HEK293 (cell line): Measurements from ENCODE around the gene RASA4B.

Experiments used
- GFI1B ChIP-seq: fragments of 450-650 bp; formaldehyde crosslinking; IDR thresholded peaks from 2 replicates; pipeline ENCODE4 v1.5.1; 2016; ENCODE audit warnings: missing biosample characterization, missing genetic modification characterization
- INSM2 ChIP-seq: fragments of 450-650 bp; formaldehyde crosslinking; IDR thresholded peaks from 2 replicates; pipeline ENCODE4 v1.5.1; 2016; ENCODE audit warnings: missing biosample characterization, missing genetic modification characterization
- KLF17 ChIP-seq: fragments of 450-650 bp; formaldehyde crosslinking; IDR thresholded peaks from 2 replicates; pipeline ENCODE4 v1.5.1; 2016; ENCODE audit warnings: missing biosample characterization, missing genetic modification characterization
- MZF1 ChIP-seq: fragments of 450-650 bp; formaldehyde crosslinking; IDR thresholded peaks from 2 replicates; pipeline ENCODE4 v1.5.1; 2017; ENCODE audit warnings: missing biosample characterization, missing genetic modification characterization, borderline replicate concordance
- PATZ1 ChIP-seq: fragments of 450-650 bp; formaldehyde crosslinking; IDR thresholded peaks from 2 replicates; pipeline ENCODE4 v1.5.1; 2016; ENCODE audit warnings: missing biosample characterization, missing genetic modification characterization
- PRDM2 ChIP-seq: fragments of 450-650 bp; formaldehyde crosslinking; IDR thresholded peaks from 2 replicates; pipeline ENCODE4 v1.5.1; 2016; ENCODE audit warnings: missing biosample characterization, missing genetic modification characterization, borderline replicate concordance
- RBAK ChIP-seq: fragments of 450-650 bp; formaldehyde crosslinking; IDR thresholded peaks from 2 replicates; pipeline ENCODE4 v1.5.1; 2016; ENCODE audit warnings: missing biosample characterization, missing genetic modification characterization
- SP2 ChIP-seq: fragments of 450-650 bp; formaldehyde crosslinking; IDR thresholded peaks from 2 replicates; pipeline ENCODE4 v1.5.1; 2016; ENCODE audit warnings: missing biosample characterization, missing genetic modification characterization
- SP3 ChIP-seq: fragments of 450-650 bp; formaldehyde crosslinking; IDR thresholded peaks from 2 replicates; pipeline ENCODE4 v1.5.1; 2016; ENCODE audit warnings: missing biosample characterization, missing genetic modification characterization
- WT1 ChIP-seq: fragments of 450-650 bp; formaldehyde crosslinking; IDR thresholded peaks from 2 replicates; pipeline ENCODE4 v1.5.1; 2016; ENCODE audit warnings: missing biosample characterization, missing genetic modification characterization
- ZBTB17 ChIP-seq: fragments of 450-650 bp; formaldehyde crosslinking; IDR thresholded peaks from 2 replicates; pipeline ENCODE4 v1.5.1; 2016; ENCODE audit warnings: missing biosample characterization, missing genetic modification characterization
- ZBTB7A ChIP-seq: fragments of 450-650 bp; formaldehyde crosslinking; IDR thresholded peaks from 2 replicates; pipeline ENCODE4 v1.5.1; 2016; ENCODE audit warnings: low read depth, missing biosample characterization, missing genetic modification characterization
- ZEB2 ChIP-seq: fragments of 450-650 bp; formaldehyde crosslinking; IDR thresholded peaks from 2 replicates; pipeline ENCODE4 v1.5.1; 2016; ENCODE audit warnings: missing biosample characterization, missing genetic modification characterization
- ZFP3 ChIP-seq: fragments of 450-650 bp; formaldehyde crosslinking; IDR thresholded peaks from 2 replicates; pipeline ENCODE4 v1.5.1; 2016; ENCODE audit warnings: low read depth, missing biosample characterization, missing genetic modification characterization
- ZNF169 ChIP-seq: fragments of 450-650 bp; formaldehyde crosslinking; IDR thresholded peaks from 2 replicates; pipeline ENCODE4 v1.5.1; 2016; ENCODE audit warnings: missing biosample characterization, missing genetic modification characterization
- ZNF214 ChIP-seq: fragments of 450-650 bp; formaldehyde crosslinking; IDR thresholded peaks from 2 replicates; pipeline ENCODE4 v1.5.1; 2017; ENCODE audit warnings: missing biosample characterization, mild to moderate bottlenecking, missing genetic modification characterization, borderline replicate concordance
- ZNF248 ChIP-seq: fragments of 450-650 bp; formaldehyde crosslinking; IDR thresholded peaks from 2 replicates; pipeline ENCODE4 v1.5.1; 2017; ENCODE audit warnings: missing biosample characterization, missing genetic modification characterization
- ZNF324 ChIP-seq: fragments of 450-650 bp; formaldehyde crosslinking; IDR thresholded peaks from 2 replicates; pipeline ENCODE4 v1.5.1; 2016; ENCODE audit warnings: missing biosample characterization, missing genetic modification characterization
- ZNF341 ChIP-seq: fragments of 450-650 bp; formaldehyde crosslinking; IDR thresholded peaks from 2 replicates; pipeline ENCODE4; 2016; ENCODE audit warnings: low read depth, missing biosample characterization, missing genetic modification characterization
- ZNF549 ChIP-seq: fragments of 450-650 bp; IDR thresholded peaks from 2 replicates; pipeline ENCODE4 v1.5.1; 2018; ENCODE audit warnings: missing biosample characterization, missing genetic modification characterization, mild to moderate bottlenecking, inconsistent platforms, moderate library complexity
- ZNF677 ChIP-seq: fragments of 450-650 bp; IDR thresholded peaks from 2 replicates; pipeline ENCODE4 v1.5.0; 2018; ENCODE audit warnings: missing biosample characterization, mild to moderate bottlenecking, missing genetic modification characterization, moderate library complexity
- ZNF747 ChIP-seq: fragments of 450-650 bp; formaldehyde crosslinking; IDR thresholded peaks from 2 replicates; pipeline ENCODE4 v1.5.1; 2016; ENCODE audit warnings: missing biosample characterization, missing genetic modification characterization
- ZNF76 ChIP-seq: fragments of 450-650 bp; formaldehyde crosslinking; IDR thresholded peaks from 2 replicates; pipeline ENCODE4; 2016; ENCODE audit warnings: low read depth, missing biosample characterization, missing genetic modification characterization, borderline replicate concordance
- ZSCAN18 ChIP-seq: fragments of 450-650 bp; formaldehyde crosslinking; IDR thresholded peaks from 2 replicates; pipeline ENCODE4 v1.5.1; 2016; ENCODE audit warnings: missing biosample characterization, missing genetic modification characterization
- ZXDB ChIP-seq: fragments of 450-650 bp; formaldehyde crosslinking; IDR thresholded peaks from 2 replicates; pipeline ENCODE4 v1.5.1; 2016; ENCODE audit warnings: missing biosample characterization, missing genetic modification characterization
- TF ChIP-seq, protein P1 (sequence below): fragments of 450-650 bp; IDR thresholded peaks from 2 replicates; pipeline ENCODE4 v1.5.1; 2018; ENCODE audit warnings: missing biosample characterization, missing genetic modification characterization
- TF ChIP-seq, protein P2 (sequence below): fragments of 450-650 bp; formaldehyde crosslinking; IDR thresholded peaks from 2 replicates; pipeline ENCODE4 v1.5.1; 2017; ENCODE audit warnings: missing biosample characterization, missing genetic modification characterization

Gene RASA4B

GRCh38 chr7:102456327-102456726, 61.2 kb downstream of the RASA4B start (continued):
- TF ChIP-seq ZNF341 (tag by site-specific recombination) (no peak), ZNF214 (no peak), ZEB2 (tag by site-specific recombination) (peak; percentile 87), SP2 (tag by site-specific recombination) (no peak), PRDM2 (tag by site-specific recombination) (no peak), ZNF677 (tag by site-specific recombination) (no peak), WT1 (tag by site-specific recombination) (peak; percentile 93), PATZ1 (tag by site-specific recombination) (peak; percentile 96), ZNF76 (tag by site-specific recombination) (no peak), ZBTB7A (tag by site-specific recombination) (no peak), ZSCAN18 (tag by site-specific recombination) (no peak), INSM2 (tag by site-specific recombination) (no peak), ZNF549 (tag by site-specific recombination) (no peak), ZBTB17 (tag by site-specific recombination) (peak; percentile 40), MZF1 (tag by site-specific recombination) (no peak), RBAK (tag by site-specific recombination) (no peak), ZXDB (0 out of 2 replicates have a peak, but pooled peaks have one; percentile 29), ZNF248 (tag by site-specific recombination) (no peak), SP3 (tag by site-specific recombination) (no peak), ZNF169 (tag by site-specific recombination) (no peak), ZNF747 (tag by site-specific recombination) (no peak), ZFP3 (tag by site-specific recombination) (no peak), ZNF324 (tag by site-specific recombination) (no peak), KLF17 (tag by site-specific recombination) (peak; percentile 80), GFI1B (no peak)
- TF ChIP-seq, protein P1, sequence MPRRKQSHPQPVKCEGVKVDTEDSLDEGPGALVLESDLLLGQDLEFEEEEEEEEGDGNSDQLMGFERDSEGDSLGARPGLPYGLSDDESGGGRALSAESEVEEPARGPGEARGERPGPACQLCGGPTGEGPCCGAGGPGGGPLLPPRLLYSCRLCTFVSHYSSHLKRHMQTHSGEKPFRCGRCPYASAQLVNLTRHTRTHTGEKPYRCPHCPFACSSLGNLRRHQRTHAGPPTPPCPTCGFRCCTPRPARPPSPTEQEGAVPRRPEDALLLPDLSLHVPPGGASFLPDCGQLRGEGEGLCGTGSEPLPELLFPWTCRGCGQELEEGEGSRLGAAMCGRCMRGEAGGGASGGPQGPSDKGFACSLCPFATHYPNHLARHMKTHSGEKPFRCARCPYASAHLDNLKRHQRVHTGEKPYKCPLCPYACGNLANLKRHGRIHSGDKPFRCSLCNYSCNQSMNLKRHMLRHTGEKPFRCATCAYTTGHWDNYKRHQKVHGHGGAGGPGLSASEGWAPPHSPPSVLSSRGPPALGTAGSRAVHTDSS (tag by site-specific recombination): no peak
- TF ChIP-seq, protein P2, sequence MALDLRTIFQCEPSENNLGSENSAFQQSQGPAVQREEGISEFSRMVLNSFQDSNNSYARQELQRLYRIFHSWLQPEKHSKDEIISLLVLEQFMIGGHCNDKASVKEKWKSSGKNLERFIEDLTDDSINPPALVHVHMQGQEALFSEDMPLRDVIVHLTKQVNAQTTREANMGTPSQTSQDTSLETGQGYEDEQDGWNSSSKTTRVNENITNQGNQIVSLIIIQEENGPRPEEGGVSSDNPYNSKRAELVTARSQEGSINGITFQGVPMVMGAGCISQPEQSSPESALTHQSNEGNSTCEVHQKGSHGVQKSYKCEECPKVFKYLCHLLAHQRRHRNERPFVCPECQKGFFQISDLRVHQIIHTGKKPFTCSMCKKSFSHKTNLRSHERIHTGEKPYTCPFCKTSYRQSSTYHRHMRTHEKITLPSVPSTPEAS (tag by site-specific recombination): no peak
